C4-2B (cell line): ENCODE results near the gene PAN3.

Source experiments
- H3K27ac ChIP-seq: fragments of 450-650 bp; 2 replicates; pipeline ENCODE4 v1.5.1; 2017
- CTCF ChIP-seq: fragments of 450-650 bp; conservative IDR thresholded peaks from 2 replicates; pipeline ENCODE4 v1.5.1; 2017; ENCODE audit warnings: mild to moderate bottlenecking
- ZFX ChIP-seq: fragments of 450-650 bp; IDR thresholded peaks from 2 replicates; pipeline ENCODE4 v1.6.1; 2017

PAN3 gene

GRCh38 chr13:28326056-28326455 is 187.7 kb downstream of the PAN3 start:
- TF ChIP-seq ZFX (no peak), CTCF (no peak)
- no peak overlapping the region for H3K27ac ChIP-seq

- H3K27ac ChIP-seq: no peak overlapping the region
- TF ChIP-seq ZFX (no peak), CTCF (no peak)
These were observed 189.3 kb downstream of the PAN3 start for GRCh38 chr13:28327373-28328270.

GRCh38 chr13:28328271-28328607 is 189.9 kb downstream of the PAN3 start:
- no peak for TF ChIP-seq CTCF
- no peak for TF ChIP-seq ZFX
- no peak overlapping the region for H3K27ac ChIP-seq

- no peak overlapping the region for H3K27ac ChIP-seq
- TF ChIP-seq CTCF: no peak
- no peak for TF ChIP-seq ZFX
These were observed 191.2 kb downstream of the PAN3 start for GRCh38 chr13:28329395-28330158.

GRCh38 chr13:28333204-28333881 is 195.0 kb downstream of the PAN3 start:
- H3K27ac ChIP-seq: no peak overlapping the region
- TF ChIP-seq ZFX (no peak), CTCF (no peak)

GRCh38 chr13:28336193-28336657 is 197.9 kb downstream of the PAN3 start:
- TF ChIP-seq CTCF: no peak
- TF ChIP-seq ZFX: no peak
- no peak overlapping the region for H3K27ac ChIP-seq
